Measurements from ENCODE around the gene WWOX. TPM values are rescaled to one million over a fixed set of nuclear protein-coding genes. Genes with fewer than 3 reads are reported as not detected.

WWOX gene
- total and polyA plus RNA-seq, 2 donors (not counting 1 experiment from before 2014, with no cell fraction given): 10.5 to 42.3 TPM

DNA sequence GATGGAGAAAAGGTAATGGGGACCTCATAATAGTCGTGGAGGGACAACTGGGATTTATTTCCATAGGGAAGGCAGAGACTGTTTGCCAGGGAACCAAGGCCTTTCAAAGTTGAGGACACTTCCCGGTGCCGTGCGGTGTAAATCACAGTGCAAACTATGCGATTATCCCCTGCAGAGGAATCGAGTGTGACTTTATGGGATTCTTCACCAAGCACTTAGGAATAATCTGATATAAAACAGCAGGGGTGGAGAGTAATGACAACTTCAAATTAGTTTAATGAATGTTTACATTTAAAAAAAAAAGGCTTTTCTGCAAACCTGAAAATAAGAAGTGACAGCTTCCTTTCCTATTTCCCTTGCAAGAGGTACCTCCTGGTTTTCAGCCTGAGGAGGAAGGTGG lies 962.9 kb downstream of the WWOX start:
- Histone ChIP-seq H3K4me1 (ENCODE audit: control insufficient read depth in 2 of 2, insufficient read depth in 2 of 2, low read length in 2 of 2) (no peaks in the 10 kb centered on the region), H3K4me3 (ENCODE audit: control extremely low read depth in 1 of 5, extremely low read depth in 1 of 5, insufficient read depth in 1 of 5, low read depth in 2 of 5, low read length in 4 of 5) (no peak overlapping the region), H3K4me2 (replicated peaks; ENCODE audit: low read depth, low read length, poor library complexity, severe bottlenecking) (no peak overlapping the region), H4K20me1 (ENCODE audit: control insufficient read depth, insufficient read depth, low read length, poor library complexity, severe bottlenecking) (no peaks in the 10 kb centered on the region), H3K79me2 (ENCODE audit: control insufficient read depth, insufficient read depth, low read length) (no peaks in the 10 kb centered on the region), H3K9ac (ENCODE audit: low read length) (no peak overlapping the region), H3K36me3 (replicated peaks in 1 of 2; ENCODE audit: control extremely low read depth in 1 of 2, control insufficient read depth in 1 of 2, extremely low read depth in 1 of 2, insufficient read depth in 2 of 2, low read length in 1 of 2) (no peaks in the 10 kb centered on the region), H3K27ac (ENCODE audit: low read length in 2 of 2) (no peak overlapping the region), H3K9me3 (ENCODE audit: control extremely low read depth in 1 of 3, control insufficient read depth in 2 of 3, insufficient read depth in 1 of 3, low read length in 2 of 3) (no peaks in the 10 kb centered on the region), H2AFZ (ENCODE audit: insufficient read depth, low read depth, low read length, poor library complexity, severe bottlenecking) (no peak overlapping the region), H3K27me3 (replicated peaks in 1 of 4; ENCODE audit: control extremely low read depth in 1 of 4, control insufficient read depth in 3 of 4, insufficient read depth in 4 of 4, low read length in 3 of 4) (no peaks in the 10 kb centered on the region)
- Mint-ChIP-seq H3K4me1 (no peaks in the 10 kb centered on the region), H3K9me3 (ENCODE audit: insufficient read depth) (no peaks in the 10 kb centered on the region), H3K27ac (no peak overlapping the region), H3K4me3 (no peak overlapping the region), H3K27me3 (peaks cover 3% of the 10 kb centered on the region)
- DNase-seq: no peak
- WGBS (ENCODE audit: insufficient coverage): 74% methylated on average over 4 of the region's 6 CpGs
- no peak for ATAC-seq (ENCODE audit: low read depth)
- POLR2A ChIA-PET: no interaction called here
- intact Hi-C loops (cut with micrococcal nuclease): no loop called here
- CTCF ChIA-PET: no interaction called here
- TF ChIP-seq, protein P1, sequence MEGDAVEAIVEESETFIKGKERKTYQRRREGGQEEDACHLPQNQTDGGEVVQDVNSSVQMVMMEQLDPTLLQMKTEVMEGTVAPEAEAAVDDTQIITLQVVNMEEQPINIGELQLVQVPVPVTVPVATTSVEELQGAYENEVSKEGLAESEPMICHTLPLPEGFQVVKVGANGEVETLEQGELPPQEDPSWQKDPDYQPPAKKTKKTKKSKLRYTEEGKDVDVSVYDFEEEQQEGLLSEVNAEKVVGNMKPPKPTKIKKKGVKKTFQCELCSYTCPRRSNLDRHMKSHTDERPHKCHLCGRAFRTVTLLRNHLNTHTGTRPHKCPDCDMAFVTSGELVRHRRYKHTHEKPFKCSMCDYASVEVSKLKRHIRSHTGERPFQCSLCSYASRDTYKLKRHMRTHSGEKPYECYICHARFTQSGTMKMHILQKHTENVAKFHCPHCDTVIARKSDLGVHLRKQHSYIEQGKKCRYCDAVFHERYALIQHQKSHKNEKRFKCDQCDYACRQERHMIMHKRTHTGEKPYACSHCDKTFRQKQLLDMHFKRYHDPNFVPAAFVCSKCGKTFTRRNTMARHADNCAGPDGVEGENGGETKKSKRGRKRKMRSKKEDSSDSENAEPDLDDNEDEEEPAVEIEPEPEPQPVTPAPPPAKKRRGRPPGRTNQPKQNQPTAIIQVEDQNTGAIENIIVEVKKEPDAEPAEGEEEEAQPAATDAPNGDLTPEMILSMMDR (IDR thresholded peaks at IDR 0.05): no peak

- no peak overlapping the region for H3K9ac ChIP-seq (ENCODE audit: low read length)
- H3K4me3 ChIP-seq (ENCODE audit: control extremely low read depth in 1 of 5, extremely low read depth in 1 of 5, insufficient read depth in 1 of 5, low read depth in 2 of 5, low read length in 4 of 5): no peak overlapping the region
- no peak overlapping the region for H3K4me3 Mint-ChIP-seq
- no peak overlapping the region for H3K27ac Mint-ChIP-seq
- no peaks in the 10 kb centered on the region for H3K9me3 Mint-ChIP-seq (ENCODE audit: insufficient read depth)
- H3K27me3 ChIP-seq (replicated peaks in 1 of 4; ENCODE audit: control extremely low read depth in 1 of 4, control insufficient read depth in 3 of 4, insufficient read depth in 4 of 4, low read length in 3 of 4): no peaks in the 10 kb centered on the region
- H3K9me3 ChIP-seq (ENCODE audit: control extremely low read depth in 1 of 3, control insufficient read depth in 2 of 3, insufficient read depth in 1 of 3, low read length in 2 of 3): no peaks in the 10 kb centered on the region
- H3K4me1 Mint-ChIP-seq: no peaks in the 10 kb centered on the region
- TF ChIP-seq, protein P1 (IDR thresholded peaks at IDR 0.05): no peak
- no peak for TF ChIP-seq EZH2 (IDR thresholded peaks at IDR 0.05; ENCODE audit: borderline replicate concordance, insufficient read depth, low read depth, low read length, poor library complexity, severe bottlenecking)
- intact Hi-C loops (cut with micrococcal nuclease): no loop called here
- H3K4me2 ChIP-seq (replicated peaks; ENCODE audit: low read depth, low read length, poor library complexity, severe bottlenecking): no peak overlapping the region
- CTCF ChIA-PET: no interaction called here
- H3K36me3 ChIP-seq (replicated peaks in 1 of 2; ENCODE audit: control extremely low read depth in 1 of 2, control insufficient read depth in 1 of 2, extremely low read depth in 1 of 2, insufficient read depth in 2 of 2, low read length in 1 of 2): no peaks in the 10 kb centered on the region
- H3K27me3 Mint-ChIP-seq: peaks cover 3% of the 10 kb centered on the region
- no peaks in the 10 kb centered on the region for H3K4me1 ChIP-seq (ENCODE audit: control insufficient read depth in 2 of 2, insufficient read depth in 2 of 2, low read length in 2 of 2)
- H3K27ac ChIP-seq (ENCODE audit: low read length in 2 of 2): no peak overlapping the region
- no peaks in the 10 kb centered on the region for H4K20me1 ChIP-seq (ENCODE audit: control insufficient read depth, insufficient read depth, low read length, poor library complexity, severe bottlenecking)
- no peak overlapping the region for H2AFZ ChIP-seq (ENCODE audit: insufficient read depth, low read depth, low read length, poor library complexity, severe bottlenecking)
- DNase-seq (no peak), ATAC-seq (ENCODE audit: low read depth) (no peak)
- no peaks in the 10 kb centered on the region for H3K79me2 ChIP-seq (ENCODE audit: control insufficient read depth, insufficient read depth, low read length)
- POLR2A ChIA-PET: no interaction called here
- WGBS (ENCODE audit: insufficient coverage): 92% methylated on average over 4 of the region's 6 CpGs
Measured at GRCh38 chr16:79062821-79063220, 963.4 kb downstream of the WWOX start.
